HG03196 (cell line): Measurements from ENCODE around the gene MAGEA2.
"Not testable (repeated sequence)": the region's sequence is repeated elsewhere in the genome, so short reads cannot be mapped to it uniquely, and the experiment has no call there.

ENCODE experiments used
- ATAC-seq: cut with Tn5 transposase; IDR thresholded peaks from one replicate; pipeline ENCODE4 v1.9.1; 2021; ENCODE audit not compliant: unreplicated experiment

The MAGEA2 gene

GRCh38 chrX:152753686-152754650 is at the start of gene MAGEA2:
Gene MAGEA2, minus strand, starts transcription at chrX:152753842. Its CDS starts 2,479 bp downstream, at chrX:152751363.
- not testable (repeated sequence) for ATAC-seq

- no peak for ATAC-seq
Measured at GRCh38 chrX:152798945-152799344, 45.3 kb upstream of the MAGEA2 start.

GRCh38 chrX:152787062-152787461 is 33.4 kb upstream of the MAGEA2 start:
- peak; percentile 61 for ATAC-seq

GRCh38 chrX:152769549-152770289 is 16.1 kb upstream of the MAGEA2 start, which contains the start of gene MAGEA6:
Gene MAGEA6, minus strand, starts transcription at chrX:152769689. Its CDS starts 2,039 bp downstream, at chrX:152767650.
- not testable (repeated sequence) for ATAC-seq

- not testable (repeated sequence) for ATAC-seq
Measured at GRCh38 chrX:152766562-152766961, 12.9 kb upstream of the MAGEA2 start.

GRCh38 chrX:152761582-152761981 is 7.9 kb upstream of the MAGEA2 start:
- not testable (repeated sequence) for ATAC-seq

GRCh38 chrX:152759544-152759943 is 5.9 kb upstream of the MAGEA2 start:
- ATAC-seq, result not testable (repeated sequence)

GRCh38 chrX:152758918-152759317 is 5.3 kb upstream of the MAGEA2 start, which contains the start of gene CSAG3:
Gene CSAG3, plus strand, starts transcription at chrX:152759218.
- ATAC-seq, result not testable (repeated sequence)

- ATAC-seq, result not testable (repeated sequence)
Measured at GRCh38 chrX:152754871-152755270, 1.2 kb upstream of the MAGEA2 start.

GRCh38 chrX:152738560-152738959 is 15.1 kb downstream of the MAGEA2 start:
- no peak for ATAC-seq

GRCh38 chrX:152736528-152736927 is 17.1 kb downstream of the MAGEA2 start:
- ATAC-seq, result not testable (repeated sequence)

- no peak for ATAC-seq
Measured at GRCh38 chrX:152735860-152736511, 17.7 kb downstream of the MAGEA2 start.

GRCh38 chrX:152735101-152735500 is 18.5 kb downstream of the MAGEA2 start:
- ATAC-seq, result no peak

GRCh38 chrX:152734143-152734858 is 19.3 kb downstream of the MAGEA2 start:
- ATAC-seq, result not testable (repeated sequence)

GRCh38 chrX:152733261-152733975 is 20.2 kb downstream of the MAGEA2 start, which contains the start of the genes CSAG1 and MAGEA12:
Gene CSAG1, minus strand, starts transcription at chrX:152733721. Its CDS starts 1,261 bp downstream, at chrX:152732460.
Gene MAGEA12, plus strand, starts transcription at chrX:152733757. Its CDS starts 2,405 bp downstream, at chrX:152736162.
- no peak for ATAC-seq

- ATAC-seq, result no peak
Measured at GRCh38 chrX:152725409-152725808, 28.2 kb downstream of the MAGEA2 start.

- not testable (repeated sequence) for ATAC-seq
Measured at GRCh38 chrX:152713815-152714787, 39.5 kb downstream of the MAGEA2 start, which contains the start of gene MAGEA2B. Gene MAGEA2B, plus strand, starts transcription at chrX:152714628. Its CDS starts 2,479 bp downstream, at chrX:152717107.

- not testable (repeated sequence) for ATAC-seq
Measured at GRCh38 chrX:152713195-152713594, 40.4 kb downstream of the MAGEA2 start.
